ENCODE measurements around the gene ROCK2. TPM values are rescaled to one million over a fixed set of nuclear protein-coding genes. Genes with fewer than 3 reads are reported as not detected.

Gene ROCK2
- polyA plus RNA-seq, 1 donor (not counting 4 experiments of a cell fraction or from before 2014, with no cell fraction given): 12.6 TPM

GRCh38 chr2:11140492-11140891, 203.9 kb downstream of the ROCK2 start:
- H3K4me2 ChIP-seq (ENCODE audit: control insufficient read depth, extremely low read depth, insufficient read depth, low read depth, low read length): no peak overlapping the region
- peaks cover 15% of the 10 kb centered on the region for H3K27me3 ChIP-seq (ENCODE audit: control insufficient read depth, extremely low read depth, insufficient read depth, low read length)
- no peaks in the 10 kb centered on the region for H3K9me3 ChIP-seq (ENCODE audit: control insufficient read depth, low read depth, low read length)
- no peaks in the 10 kb centered on the region for H3K79me2 ChIP-seq (ENCODE audit: control insufficient read depth, insufficient read depth, low read length)
- TF ChIP-seq EZH2 (IDR thresholded peaks at IDR 0.05; ENCODE audit: low read length) (no peak), CTCF (optimal IDR thresholded peaks at IDR 0.05 in 1 of 3, IDR thresholded peaks at IDR 0.05 in 1 of 3, conservative IDR thresholded peaks at IDR 0.05 in 1 of 3; ENCODE audit: extremely low read depth in 1 of 3, insufficient read depth in 2 of 3, low read length in 3 of 3) (no peak)
- no peak overlapping the region for H2AFZ ChIP-seq (ENCODE audit: control insufficient read depth, low read length)
- H3K4me1 ChIP-seq (ENCODE audit: control insufficient read depth, extremely low read depth, insufficient read depth, low read length): no peaks in the 10 kb centered on the region
- no peaks in the 10 kb centered on the region for H3K9me1 ChIP-seq (ENCODE audit: control insufficient read depth, extremely low read depth, insufficient read depth, low read length)
- no peaks in the 10 kb centered on the region for H3K36me3 ChIP-seq (ENCODE audit: control insufficient read depth in 2 of 2, extremely low read depth in 1 of 2, insufficient read depth in 2 of 2, low read length in 2 of 2)
- H3K4me3 ChIP-seq (ENCODE audit: control insufficient read depth in 2 of 3, extremely low read depth in 1 of 3, insufficient read depth in 2 of 3, low read depth in 1 of 3, low read length in 3 of 3): no peak overlapping the region
- no peaks in the 10 kb centered on the region for H4K20me1 ChIP-seq (ENCODE audit: control insufficient read depth, extremely low read depth, insufficient read depth, low read length)
- no peak for DNase-seq (ENCODE audit: low read depth, low spot score)
- FAIRE-seq: no peak
- no peak overlapping the region for H3K27ac ChIP-seq (ENCODE audit: control insufficient read depth, insufficient read depth, low read length)
- dilution Hi-C loops (cut with MboI; ENCODE audit: extremely low pct_ligation_motif_present, low sequenced_read_pairs): no loop called here
- H3K9ac ChIP-seq (ENCODE audit: control insufficient read depth, extremely low read depth, insufficient read depth, low read length): no peak overlapping the region

- FAIRE-seq (no peak), DNase-seq (ENCODE audit: low read depth, low spot score) (no peak)
- Histone ChIP-seq H3K9ac (ENCODE audit: control insufficient read depth, extremely low read depth, insufficient read depth, low read length) (no peak overlapping the region), H3K9me1 (ENCODE audit: control insufficient read depth, extremely low read depth, insufficient read depth, low read length) (no peaks in the 10 kb centered on the region), H3K36me3 (ENCODE audit: control insufficient read depth in 2 of 2, extremely low read depth in 1 of 2, insufficient read depth in 2 of 2, low read length in 2 of 2) (no peaks in the 10 kb centered on the region), H2AFZ (ENCODE audit: control insufficient read depth, low read length) (no peak overlapping the region), H3K79me2 (ENCODE audit: control insufficient read depth, insufficient read depth, low read length) (no peaks in the 10 kb centered on the region), H3K27ac (ENCODE audit: control insufficient read depth, insufficient read depth, low read length) (no peak overlapping the region), H4K20me1 (ENCODE audit: control insufficient read depth, extremely low read depth, insufficient read depth, low read length) (no peaks in the 10 kb centered on the region), H3K4me2 (ENCODE audit: control insufficient read depth, extremely low read depth, insufficient read depth, low read depth, low read length) (no peak overlapping the region), H3K9me3 (ENCODE audit: control insufficient read depth, low read depth, low read length) (no peaks in the 10 kb centered on the region), H3K4me1 (ENCODE audit: control insufficient read depth, extremely low read depth, insufficient read depth, low read length) (peaks cover 10% of the 10 kb centered on the region), H3K4me3 (ENCODE audit: control insufficient read depth in 2 of 3, extremely low read depth in 1 of 3, insufficient read depth in 2 of 3, low read depth in 1 of 3, low read length in 3 of 3) (no peak overlapping the region), H3K27me3 (ENCODE audit: control insufficient read depth, extremely low read depth, insufficient read depth, low read length) (peaks cover 11% of the 10 kb centered on the region)
- no peak for TF ChIP-seq EZH2 (IDR thresholded peaks at IDR 0.05; ENCODE audit: low read length)
- TF ChIP-seq CTCF (optimal IDR thresholded peaks at IDR 0.05 in 1 of 3, IDR thresholded peaks at IDR 0.05 in 1 of 3, conservative IDR thresholded peaks at IDR 0.05 in 1 of 3; ENCODE audit: extremely low read depth in 1 of 3, insufficient read depth in 2 of 3, low read length in 3 of 3): no peak
- dilution Hi-C loops (cut with MboI; ENCODE audit: extremely low pct_ligation_motif_present, low sequenced_read_pairs): no loop called here
Measured at GRCh38 chr2:11134349-11134748, 210.1 kb downstream of the ROCK2 start.
